Kidney (tissue), 14 donors: ENCODE measurements around the gene NATD1. TPM values are rescaled to one million over a fixed set of nuclear protein-coding genes. Genes with fewer than 3 reads are reported as not detected.

ENCODE experiments used
- DNase-seq, 5 donors: peaks; one replicate each; pipeline ENCODE4 v3.0.0-alpha.2; 2013 to 2020
- FAIRE-seq: peaks from 2 replicates; lab custom pipeline; 2012; peaks lifted over from hg19 to GRCh38; lab: Jason Lieb, UNC
- H3K27ac ChIP-seq, 2 donors: one replicate each; pipeline ENCODE4 v1.7.0; 2013; ENCODE audit warnings: low read depth in 2 of 2, low read length in 2 of 2, inconsistent platforms in 1 of 2
- H3K27me3 ChIP-seq: one replicate; pipeline ENCODE4 v1.7.1; 2013; ENCODE audit warnings: low read length, inconsistent platforms; ENCODE audit not compliant: control insufficient read depth, insufficient read depth
- H3K36me3 ChIP-seq, 3 donors: one replicate each; pipeline versions ENCODE4 v1.7.0 to v1.7.1; 2013; ENCODE audit warnings: low read length in 3 of 3, control low read depth in 1 of 3, inconsistent platforms in 1 of 3; ENCODE audit not compliant: insufficient read depth in 3 of 3, control insufficient read depth in 2 of 3
- H3K4me1 ChIP-seq, 3 donors: one replicate each; pipeline versions ENCODE4 v1.7.0 to v1.7.1; 2013; ENCODE audit warnings: low read length in 3 of 3, inconsistent platforms in 1 of 3, low read depth in 1 of 3; ENCODE audit not compliant: control insufficient read depth in 2 of 3, insufficient read depth in 2 of 3
- H3K4me3 ChIP-seq, 3 donors: one replicate each; pipeline versions ENCODE4 v1.7.0 to v1.8.1; 2013; ENCODE audit warnings: low read length in 3 of 3, control low read depth in 1 of 3, inconsistent platforms in 1 of 3
- H3K9ac ChIP-seq, 3 donors: one replicate each; pipeline versions ENCODE4 v1.7.0 to v1.7.1; 2013; ENCODE audit warnings: low read length in 3 of 3, control low read depth in 1 of 3, inconsistent platforms in 1 of 3
- H3K9me3 ChIP-seq, 3 donors: one replicate each; pipeline versions ENCODE4 v1.7.0 to v1.7.1; 2013; ENCODE audit warnings: low read length in 3 of 3, control low read depth in 1 of 3, inconsistent platforms in 1 of 3; ENCODE audit not compliant: control insufficient read depth in 2 of 3, insufficient read depth in 1 of 3
- intact Hi-C: fragments of 100-400 bp; cut with DNase I; formaldehyde crosslinking; loops from one replicate; pipeline ENCODE4 v1.11.1; 2022
- polyA plus RNA-seq: library from polyadenylated mRNA; stranded (reverse); fragments of 350-450 nt; fragmentation: Illumina TruSeq; extraction: RNeasy Lipid Tissue Mini Kit (QIAGEN cat#74804); gene quantifications from one replicate; pipeline ENCODE4 v1.2.3, GENCODE V29; 2014; ENCODE audit warnings: low read depth, low replicate concordance; ENCODE audit not compliant: insufficient read depth
- total RNA-seq: library from RNA; stranded (reverse); fragmentation: NEBNext Ultra II Directional; extraction: Animal tissue kit (Norgen Biotek cat#: 25700); gene quantifications from one replicate; pipeline ENCODE4 v1.2.1, GENCODE V29; 2021
- TF ChIP-seq, protein P1 (sequence below): IDR thresholded peaks from 3 replicates; pipeline ENCODE4 v1.5.1; 2012; ENCODE audit warnings: mild to moderate bottlenecking, moderate library complexity, borderline replicate concordance; ENCODE audit not compliant: insufficient read depth; ENCODE audit errors: extremely low read depth
- donor health status: control.
- donor health status: control.
- donor health status: control.
- donor health status: control.
- donor health status: control.
- donor health status: DM: yes; HTN: yes; CAD: no.
- donor health status: Normal renal cell carcinoma (clear cell type).

Gene NATD1
- total and polyA plus RNA-seq, 2 donors from 2014 or later, result 5.0 to 14.2 TPM

DNA sequence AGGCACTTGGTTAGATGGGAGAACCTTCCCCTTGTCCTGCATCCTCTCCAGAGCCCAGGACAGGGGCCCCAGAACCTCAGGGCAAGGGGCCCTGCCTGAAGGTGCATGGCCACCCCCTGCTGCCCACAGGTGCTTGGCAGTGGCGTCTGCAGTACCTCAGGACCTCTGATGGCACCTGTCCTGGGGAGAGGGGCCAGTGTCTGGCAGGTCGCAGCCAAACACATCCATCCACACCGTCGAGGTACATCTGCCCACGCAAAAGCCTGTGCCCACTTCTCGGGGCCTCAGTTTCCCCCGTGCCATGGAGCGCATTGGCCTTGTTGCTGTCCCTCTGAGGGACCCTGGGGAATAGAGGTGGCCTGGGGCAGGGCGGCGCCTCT is 40.6 kb upstream of the NATD1 start:
- H3K4me1 ChIP-seq, result peaks cover 0 to 35% (median 26%) of the 10 kb centered on the region in 3 donors
- FAIRE-seq (no peak), DNase-seq (no peak)
- H3K9ac ChIP-seq, result no peak overlapping the region
- H3K27me3 ChIP-seq, result no peaks in the 10 kb centered on the region
- no peak overlapping the region for H3K4me3 ChIP-seq
- TF ChIP-seq, protein P1, sequence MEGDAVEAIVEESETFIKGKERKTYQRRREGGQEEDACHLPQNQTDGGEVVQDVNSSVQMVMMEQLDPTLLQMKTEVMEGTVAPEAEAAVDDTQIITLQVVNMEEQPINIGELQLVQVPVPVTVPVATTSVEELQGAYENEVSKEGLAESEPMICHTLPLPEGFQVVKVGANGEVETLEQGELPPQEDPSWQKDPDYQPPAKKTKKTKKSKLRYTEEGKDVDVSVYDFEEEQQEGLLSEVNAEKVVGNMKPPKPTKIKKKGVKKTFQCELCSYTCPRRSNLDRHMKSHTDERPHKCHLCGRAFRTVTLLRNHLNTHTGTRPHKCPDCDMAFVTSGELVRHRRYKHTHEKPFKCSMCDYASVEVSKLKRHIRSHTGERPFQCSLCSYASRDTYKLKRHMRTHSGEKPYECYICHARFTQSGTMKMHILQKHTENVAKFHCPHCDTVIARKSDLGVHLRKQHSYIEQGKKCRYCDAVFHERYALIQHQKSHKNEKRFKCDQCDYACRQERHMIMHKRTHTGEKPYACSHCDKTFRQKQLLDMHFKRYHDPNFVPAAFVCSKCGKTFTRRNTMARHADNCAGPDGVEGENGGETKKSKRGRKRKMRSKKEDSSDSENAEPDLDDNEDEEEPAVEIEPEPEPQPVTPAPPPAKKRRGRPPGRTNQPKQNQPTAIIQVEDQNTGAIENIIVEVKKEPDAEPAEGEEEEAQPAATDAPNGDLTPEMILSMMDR, result no peak
- H3K36me3 ChIP-seq, result peaks cover 0 to 2% (median 0%) of the 10 kb centered on the region in 3 donors
- H3K9me3 ChIP-seq, result no peaks in the 10 kb centered on the region
- intact Hi-C loops, result no loop called here
- H3K27ac ChIP-seq, result no peak overlapping the region

DNA sequence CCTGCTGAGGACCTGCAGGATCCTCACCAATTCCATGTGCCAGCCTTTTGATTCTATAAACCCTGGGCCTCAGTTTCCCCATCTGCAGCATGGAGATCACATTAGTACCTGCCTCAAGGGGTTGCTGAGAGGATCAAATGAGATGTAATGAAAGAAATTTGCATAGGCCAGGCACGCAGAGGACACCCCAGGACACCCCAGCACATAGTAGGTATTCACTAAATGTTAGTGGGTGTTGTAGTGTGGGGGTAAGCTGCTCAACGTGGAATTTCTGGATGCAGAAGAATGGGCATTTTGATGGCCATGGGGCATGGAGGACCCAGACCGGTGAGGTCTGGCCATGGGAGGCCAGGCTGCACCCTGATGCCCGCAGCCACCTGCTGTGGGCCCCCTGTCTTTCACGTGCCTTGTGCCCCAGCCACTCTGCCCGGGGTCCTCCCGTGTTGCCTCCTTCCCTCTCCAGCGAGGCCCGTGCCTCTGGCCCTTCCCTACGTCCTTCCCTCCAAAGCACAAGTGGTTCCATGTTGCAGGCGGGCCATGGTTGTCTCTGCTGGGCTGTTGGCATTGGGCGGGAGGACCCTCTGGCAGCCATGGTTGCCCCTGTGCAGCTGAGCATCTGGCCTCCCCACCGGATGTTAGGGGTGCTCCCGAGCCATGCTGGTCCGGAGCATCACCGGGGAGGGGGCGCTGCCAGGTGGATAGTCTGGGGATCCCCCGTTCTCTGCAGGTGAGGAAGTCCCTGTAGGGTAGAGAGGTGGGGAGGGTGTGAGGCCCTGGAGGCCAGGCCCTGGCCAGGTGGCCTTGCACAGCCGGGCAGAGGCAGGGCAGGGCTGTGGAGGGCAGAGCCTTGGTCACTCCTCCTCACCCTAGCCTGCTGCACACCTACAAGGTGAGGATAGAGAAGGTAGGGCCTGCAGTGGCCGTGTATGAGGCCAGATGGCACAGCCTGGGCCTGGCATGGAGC is 39.9 kb upstream of the NATD1 start:
- peak overlapping the region in 1 of 2 donors; percentile 23 for H3K27ac ChIP-seq
- no peak for FAIRE-seq

DNA sequence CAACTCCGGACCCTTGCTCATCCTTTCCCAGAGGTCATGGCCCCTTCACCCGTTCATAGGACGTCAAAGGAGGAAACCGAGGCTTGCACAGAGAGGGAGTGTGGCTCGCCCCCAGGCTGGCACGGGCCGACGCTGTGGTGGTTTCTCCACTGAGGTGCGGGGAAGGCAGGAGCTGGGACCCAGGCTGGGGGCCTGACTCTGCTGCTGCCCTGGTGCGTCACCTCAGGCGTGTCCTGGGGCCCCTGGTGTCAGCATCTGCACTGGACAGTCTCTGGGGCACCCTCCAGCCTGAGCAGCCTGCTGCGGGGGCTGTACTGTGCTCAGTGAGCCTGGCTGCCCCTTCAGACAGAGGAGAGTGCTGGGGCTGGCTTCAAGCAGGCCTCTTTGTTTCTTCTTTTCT is 38.7 kb upstream of the NATD1 start:
- H3K9ac ChIP-seq, result no peak overlapping the region
- TF ChIP-seq, protein P1, result no peak
- no peaks in the 10 kb centered on the region for H3K36me3 ChIP-seq
- H3K4me1 ChIP-seq, result peaks cover 4 to 53% (median 43%) of the 10 kb centered on the region in 3 donors
- no peak overlapping the region for H3K27ac ChIP-seq
- DNase-seq (peak in 1 of 5 donors; percentile 81), FAIRE-seq (no peak)
- no peaks in the 10 kb centered on the region for H3K9me3 ChIP-seq
- no peaks in the 10 kb centered on the region for H3K27me3 ChIP-seq
- H3K4me3 ChIP-seq, result no peak overlapping the region
- intact Hi-C loops, result no loop called here

More for the DNA sequence above, 39.9 kb upstream of the NATD1 start:
- H3K9me3 ChIP-seq, result no peaks in the 10 kb centered on the region
- H3K9ac ChIP-seq, result no peak overlapping the region
- no peaks in the 10 kb centered on the region for H3K27me3 ChIP-seq
- no peak overlapping the region for H3K4me3 ChIP-seq
- H3K36me3 ChIP-seq, result no peaks in the 10 kb centered on the region
- intact Hi-C loops, result no loop called here
- peak in 1 of 5 donors; percentile 77 for DNase-seq
- TF ChIP-seq, protein P1, result no peak
- peaks cover 0 to 42% (median 33%) of the 10 kb centered on the region in 3 donors for H3K4me1 ChIP-seq
